Measurements from ENCODE around the gene PTPRN2. TPM values are rescaled to one million over a fixed set of nuclear protein-coding genes. Genes with fewer than 3 reads are reported as not detected.

The PTPRN2 gene
- total RNA-seq, 2 experiments from 2014 or later = 0.70 TPM; not detected in 1

GRCh38 chr7:158443688-158444483, 143.7 kb downstream of the PTPRN2 start:
- no peak overlapping the region for H3K27ac ChIP-seq (ENCODE audit: low read depth, low read length, poor library complexity, severe bottlenecking)
- no peaks in the 10 kb centered on the region for H3K79me2 ChIP-seq (ENCODE audit: insufficient read depth, low read depth, low read length)
- no peak overlapping the region for H3K4me3 ChIP-seq (ENCODE audit: low read depth, low read length, poor library complexity, severe bottlenecking)
- DNase-seq (ENCODE audit: low spot score) = no peak
- no TSS peak for BruUV-seq (replicated peaks)
- no peak overlapping the region for H3K4me2 ChIP-seq (ENCODE audit: low read length)
- intact Hi-C loops (cut with micrococcal nuclease; ENCODE audit: unreplicated experiment) = no loop called here
- H3K9me2 ChIP-seq (ENCODE audit: insufficient read depth, low read length) = no peaks in the 10 kb centered on the region
- ChIA-PET POLR2A (no interaction called here), CTCF (ENCODE audit: unreplicated experiment) (no interaction called here)
- no peak for TF ChIP-seq EZH2phosphoT487 (IDR thresholded peaks at IDR 0.05; ENCODE audit: borderline replicate concordance, low read depth, low read length)
- TF ChIP-seq, protein P1, sequence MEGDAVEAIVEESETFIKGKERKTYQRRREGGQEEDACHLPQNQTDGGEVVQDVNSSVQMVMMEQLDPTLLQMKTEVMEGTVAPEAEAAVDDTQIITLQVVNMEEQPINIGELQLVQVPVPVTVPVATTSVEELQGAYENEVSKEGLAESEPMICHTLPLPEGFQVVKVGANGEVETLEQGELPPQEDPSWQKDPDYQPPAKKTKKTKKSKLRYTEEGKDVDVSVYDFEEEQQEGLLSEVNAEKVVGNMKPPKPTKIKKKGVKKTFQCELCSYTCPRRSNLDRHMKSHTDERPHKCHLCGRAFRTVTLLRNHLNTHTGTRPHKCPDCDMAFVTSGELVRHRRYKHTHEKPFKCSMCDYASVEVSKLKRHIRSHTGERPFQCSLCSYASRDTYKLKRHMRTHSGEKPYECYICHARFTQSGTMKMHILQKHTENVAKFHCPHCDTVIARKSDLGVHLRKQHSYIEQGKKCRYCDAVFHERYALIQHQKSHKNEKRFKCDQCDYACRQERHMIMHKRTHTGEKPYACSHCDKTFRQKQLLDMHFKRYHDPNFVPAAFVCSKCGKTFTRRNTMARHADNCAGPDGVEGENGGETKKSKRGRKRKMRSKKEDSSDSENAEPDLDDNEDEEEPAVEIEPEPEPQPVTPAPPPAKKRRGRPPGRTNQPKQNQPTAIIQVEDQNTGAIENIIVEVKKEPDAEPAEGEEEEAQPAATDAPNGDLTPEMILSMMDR (conservative IDR thresholded peaks at IDR 0.05; ENCODE audit: low read length) = no peak
- H2AFZ ChIP-seq (ENCODE audit: low read length) = no peak overlapping the region
- H3K36me3 ChIP-seq (ENCODE audit: insufficient read depth, low read length) = no peaks in the 10 kb centered on the region
- no peaks in the 10 kb centered on the region for H3K4me1 ChIP-seq (ENCODE audit: insufficient read depth, low read length, poor library complexity, severe bottlenecking)
- no peaks in the 10 kb centered on the region for H4K20me1 ChIP-seq (ENCODE audit: insufficient read depth, low read length)
- no peaks in the 10 kb centered on the region for H3K9me3 ChIP-seq (ENCODE audit: low read length)

GRCh38 chr7:158443014-158443687, 144.5 kb downstream of the PTPRN2 start:
- POLR2A ChIA-PET = no interaction called here

More at GRCh38 chr7:158443014-158443687, 144.5 kb downstream of the PTPRN2 start:
- Histone ChIP-seq H4K20me1 (ENCODE audit: insufficient read depth, low read length) (no peaks in the 10 kb centered on the region), H3K27ac (ENCODE audit: low read depth, low read length, poor library complexity, severe bottlenecking) (no peak overlapping the region), H3K4me1 (ENCODE audit: insufficient read depth, low read length, poor library complexity, severe bottlenecking) (no peaks in the 10 kb centered on the region), H3K9me2 (ENCODE audit: insufficient read depth, low read length) (no peaks in the 10 kb centered on the region), H2AFZ (ENCODE audit: low read length) (no peak overlapping the region), H3K79me2 (ENCODE audit: insufficient read depth, low read depth, low read length) (no peaks in the 10 kb centered on the region), H3K4me3 (ENCODE audit: low read depth, low read length, poor library complexity, severe bottlenecking) (no peak overlapping the region), H3K9me3 (ENCODE audit: low read length) (no peaks in the 10 kb centered on the region), H3K36me3 (ENCODE audit: insufficient read depth, low read length) (no peaks in the 10 kb centered on the region), H3K4me2 (ENCODE audit: low read length) (no peak overlapping the region)
- TF ChIP-seq, protein P1 (conservative IDR thresholded peaks at IDR 0.05; ENCODE audit: low read length) = no peak
- no peak for TF ChIP-seq EZH2phosphoT487 (IDR thresholded peaks at IDR 0.05; ENCODE audit: borderline replicate concordance, low read depth, low read length)
- no peak for DNase-seq (ENCODE audit: low spot score)
- CTCF ChIA-PET (ENCODE audit: unreplicated experiment) = no interaction called here
- no TSS peak for BruUV-seq (replicated peaks)
- intact Hi-C loops (cut with micrococcal nuclease; ENCODE audit: unreplicated experiment) = no loop called here

Measured in OCI-LY7 (cell line).